Amniotic stem cell (primary cell): ENCODE measurements around the gene NCOA7.

Experiments used
- DNase-seq: peaks from one replicate; lab custom pipeline; 2025; lab: John Stamatoyannopoulos, UW

NCOA7 gene

GRCh38 chr6:125790358-125791150, at the start of gene NCOA7:
NCOA7 (plus strand) TSS chr6:125790960; CDS start chr6:125815355, 24,395 bp downstream.
- DNase-seq: no peak

GRCh38 chr6:125741336-125741735, 49.4 kb upstream of the NCOA7 start:
- DNase-seq: no peak

GRCh38 chr6:125742024-125742423, 48.7 kb upstream of the NCOA7 start:
- no peak for DNase-seq

- DNase-seq: no peak
These were observed 48.2 kb upstream of the NCOA7 start for GRCh38 chr6:125742464-125743120.

- DNase-seq: no peak
These were observed 47.2 kb upstream of the NCOA7 start for GRCh38 chr6:125743604-125744003.

- DNase-seq: no peak
These were observed 45.3 kb upstream of the NCOA7 start for GRCh38 chr6:125745281-125746018.

- no peak for DNase-seq
These were observed 44.7 kb upstream of the NCOA7 start for GRCh38 chr6:125746019-125746414.

GRCh38 chr6:125746731-125747588, 43.8 kb upstream of the NCOA7 start:
- DNase-seq: no peak

- DNase-seq: no peak
These were observed 43.0 kb upstream of the NCOA7 start for GRCh38 chr6:125747589-125748405.

- no peak for DNase-seq
These were observed 42.2 kb upstream of the NCOA7 start for GRCh38 chr6:125748406-125749172.

GRCh38 chr6:125749173-125749864, 41.4 kb upstream of the NCOA7 start, which contains the start of gene HEY2:
HEY2 (plus strand) TSS chr6:125749632; CDS start chr6:125749777, 145 bp downstream.
- DNase-seq: peak; percentile 23

- no peak for DNase-seq
These were observed 40.7 kb upstream of the NCOA7 start for GRCh38 chr6:125749865-125750691.

GRCh38 chr6:125750692-125751333, 39.9 kb upstream of the NCOA7 start:
- no peak for DNase-seq

GRCh38 chr6:125751334-125751916, 39.3 kb upstream of the NCOA7 start:
- DNase-seq: no peak

- DNase-seq: no peak
These were observed 38.0 kb upstream of the NCOA7 start for GRCh38 chr6:125752773-125753172.

- DNase-seq: peak; percentile 19
These were observed 37.4 kb upstream of the NCOA7 start for GRCh38 chr6:125753218-125753936.

- DNase-seq: no peak
These were observed 36.9 kb upstream of the NCOA7 start for GRCh38 chr6:125753937-125754259.
